GM12891 (cell line): ENCODE measurements around the gene ZMIZ2.

ENCODE experiments used
- PAX5 ChIP-seq: IDR thresholded peaks from 2 replicates; pipeline ENCODE4 v1.6.1; 2011; ENCODE audit warnings: low read length, moderate library complexity, mild to moderate bottlenecking; ENCODE audit not compliant: insufficient read depth, severe bottlenecking
- POLR2A ChIP-seq: IDR thresholded peaks from 2 replicates; pipeline ENCODE4 v1.6.1; 2011; ENCODE audit warnings: low read depth, low read length, control low read depth
- POLR2AphosphoS5 ChIP-seq: IDR thresholded peaks from 2 replicates; pipeline ENCODE4 v1.6.1; 2011; ENCODE audit warnings: low read depth, low read length, control low read depth
- POU2F2 ChIP-seq: IDR thresholded peaks from 2 replicates; pipeline ENCODE4 v1.6.1; 2011; ENCODE audit warnings: low read depth, mild to moderate bottlenecking, control low read depth, low read length, moderate library complexity
- SPI1 ChIP-seq: IDR thresholded peaks from 2 replicates; pipeline ENCODE4 v1.6.1; 2011; ENCODE audit warnings: low read depth, low read length, control low read depth
- TAF1 ChIP-seq: IDR thresholded peaks from 2 replicates; pipeline ENCODE4 v1.6.1; 2011; ENCODE audit warnings: low read depth, low read length, control low read depth

- no peak for TF ChIP-seq POLR2A
- TF ChIP-seq POLR2AphosphoS5: no peak
- TF ChIP-seq TAF1: no peak
- no peak for TF ChIP-seq SPI1
- no peak for TF ChIP-seq PAX5
- TF ChIP-seq POU2F2: no peak
These were observed 21.2 kb downstream of the ZMIZ2 start for GRCh38 chr7:44769776-44770294.
